ENCODE measurements around the gene ADCY10. TPM values are rescaled to one million over a fixed set of nuclear protein-coding genes. Genes with fewer than 3 reads are reported as not detected.

The ADCY10 gene
- 0.31 and 0.91 TPM in 2 replicates for total RNA-seq (2022)
- Bru-seq, nascent RNA: percentile 30 among the genes with signal in this experiment
- percentile 32 among the genes with signal in this experiment for BruChase-seq, experiment 1, labeled RNA remaining after a 6-hour chase
- percentile 37 among the genes with signal in this experiment for BruChase-seq, experiment 2, labeled RNA remaining after a 2-hour chase
- long read RNA-seq: 0 reads

GRCh38 chr1:167913895-167914496, at the start of gene ADCY10:
Gene ADCY10 (minus strand): TSS chr1:167914134. CDS start chr1:167905140, 8,994 bp downstream.
- Mint-ChIP-seq H3K4me1 (ENCODE audit: low read depth, unreplicated experiment) (peaks cover 63% of the 10 kb centered on the region), H3K27ac (ENCODE audit: unreplicated experiment) (peak within 1 kb of the TSS; percentile 51), H3K9me3 (ENCODE audit: low read depth, unreplicated experiment) (peaks cover 5% of the 10 kb centered on the region), H3K4me3 (ENCODE audit: low read depth, unreplicated experiment) (no peak within 1 kb of the TSS), H3K27me3 (ENCODE audit: unreplicated experiment) (no peaks in the 10 kb centered on the region), H3K36me3 (ENCODE audit: insufficient read depth, unreplicated experiment) (peaks cover 20% of the 10 kb centered on the region)
- BruUV-seq (replicated peaks): no TSS peak
- CTCF ChIA-PET: interaction anchor here (0.6 kb wide), 1 partner anchor 8 kb away, joined by 3 read pairs; no protein-coding TSS in a partner anchor
- no peak for DNase-seq
- intact Hi-C loops (cut with micrococcal nuclease; ENCODE audit: unreplicated experiment): no loop called here
- no peak for TF ChIP-seq CTCF (IDR thresholded peaks at IDR 0.05; ENCODE audit: unreplicated experiment)

GRCh38 chr1:167957710-167958109, 43.8 kb upstream of the ADCY10 start:
- no TSS peak for BruUV-seq (replicated peaks)
- intact Hi-C loops (cut with micrococcal nuclease; ENCODE audit: unreplicated experiment): no loop called here
- Mint-ChIP-seq H3K9me3 (ENCODE audit: low read depth, unreplicated experiment) (no peaks in the 10 kb centered on the region), H3K4me1 (ENCODE audit: low read depth, unreplicated experiment) (no peaks in the 10 kb centered on the region), H3K27ac (ENCODE audit: unreplicated experiment) (no peak overlapping the region), H3K4me3 (ENCODE audit: low read depth, unreplicated experiment) (no peak overlapping the region), H3K36me3 (ENCODE audit: insufficient read depth, unreplicated experiment) (peaks cover 33% of the 10 kb centered on the region), H3K27me3 (ENCODE audit: unreplicated experiment) (no peaks in the 10 kb centered on the region)
- CTCF ChIA-PET: no interaction called here
- no peak for TF ChIP-seq CTCF (IDR thresholded peaks at IDR 0.05; ENCODE audit: unreplicated experiment)
- no peak for DNase-seq

- Mint-ChIP-seq H3K4me3 (ENCODE audit: low read depth, unreplicated experiment) (no peak overlapping the region), H3K27me3 (ENCODE audit: unreplicated experiment) (no peaks in the 10 kb centered on the region), H3K27ac (ENCODE audit: unreplicated experiment) (no peak overlapping the region), H3K36me3 (ENCODE audit: insufficient read depth, unreplicated experiment) (peaks cover 29% of the 10 kb centered on the region), H3K4me1 (ENCODE audit: low read depth, unreplicated experiment) (no peaks in the 10 kb centered on the region), H3K9me3 (ENCODE audit: low read depth, unreplicated experiment) (no peaks in the 10 kb centered on the region)
- DNase-seq: no peak
- BruUV-seq (replicated peaks): no TSS peak
- intact Hi-C loops (cut with micrococcal nuclease; ENCODE audit: unreplicated experiment): no loop called here
- CTCF ChIA-PET: no interaction called here
- no peak for TF ChIP-seq CTCF (IDR thresholded peaks at IDR 0.05; ENCODE audit: unreplicated experiment)
Observed at GRCh38 chr1:167955915-167956314, 42.0 kb upstream of the ADCY10 start.

- H3K36me3 Mint-ChIP-seq (ENCODE audit: insufficient read depth, unreplicated experiment): peaks cover 20% of the 10 kb centered on the region
- intact Hi-C loops (cut with micrococcal nuclease; ENCODE audit: unreplicated experiment): no loop called here
- no peak for DNase-seq
- no peaks in the 10 kb centered on the region for H3K27me3 Mint-ChIP-seq (ENCODE audit: unreplicated experiment)
- TF ChIP-seq CTCF (IDR thresholded peaks at IDR 0.05; ENCODE audit: unreplicated experiment): no peak
- CTCF ChIA-PET: no interaction called here
- BruUV-seq (replicated peaks): no TSS peak
- no peak overlapping the region for H3K27ac Mint-ChIP-seq (ENCODE audit: unreplicated experiment)
- peaks cover 21% of the 10 kb centered on the region for H3K4me1 Mint-ChIP-seq (ENCODE audit: low read depth, unreplicated experiment)
- no peak overlapping the region for H3K4me3 Mint-ChIP-seq (ENCODE audit: low read depth, unreplicated experiment)
- H3K9me3 Mint-ChIP-seq (ENCODE audit: low read depth, unreplicated experiment): no peaks in the 10 kb centered on the region
Observed at GRCh38 chr1:167950569-167950968, 36.6 kb upstream of the ADCY10 start.

Data from Calu3 (cell line).